HG03354 (cell line): ENCODE data around the gene MLLT6.

ENCODE experiments used
- ATAC-seq: cut with Tn5 transposase; IDR thresholded peaks from one replicate; pipeline ENCODE4 v1.9.1; 2021; ENCODE audit warnings: mild to moderate bottlenecking; ENCODE audit not compliant: unreplicated experiment, poor library complexity, severe bottlenecking

Gene MLLT6

DNA sequence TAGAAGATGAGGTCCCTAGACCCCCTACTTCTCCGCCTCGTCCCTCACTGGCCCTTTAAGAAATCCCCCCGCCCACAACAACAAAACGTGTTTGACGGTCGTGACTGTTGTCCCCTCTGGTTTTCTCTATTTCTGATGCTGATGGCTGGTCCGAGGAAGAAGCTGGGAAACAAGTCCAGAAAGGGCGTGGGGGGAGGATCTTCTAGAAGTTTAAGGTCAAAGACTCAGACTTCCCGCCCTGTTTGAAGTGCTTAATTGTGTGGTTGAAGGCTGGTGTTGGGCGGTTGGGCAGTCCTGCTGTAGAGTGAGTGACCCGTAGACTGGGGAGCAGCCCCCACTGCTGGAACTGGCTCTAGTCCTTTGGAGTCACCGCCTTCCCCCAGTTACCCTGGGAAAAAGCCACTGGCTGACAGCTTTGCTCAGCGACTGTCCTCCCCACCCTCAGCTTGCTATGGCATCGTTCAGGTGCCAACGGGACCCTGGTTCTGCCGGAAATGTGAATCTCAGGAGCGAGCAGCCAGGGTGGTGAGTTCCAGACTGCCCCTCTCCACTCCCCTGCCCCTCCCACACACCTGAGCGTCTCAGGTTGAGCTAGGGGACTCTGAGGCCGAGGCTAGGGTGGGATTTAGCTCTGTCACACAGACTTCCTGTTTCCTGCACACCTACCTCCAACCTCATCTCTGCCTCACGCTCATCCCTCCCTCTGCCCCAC is 1.6 kb downstream of the MLLT6 start:
- ATAC-seq: no peak

DNA sequence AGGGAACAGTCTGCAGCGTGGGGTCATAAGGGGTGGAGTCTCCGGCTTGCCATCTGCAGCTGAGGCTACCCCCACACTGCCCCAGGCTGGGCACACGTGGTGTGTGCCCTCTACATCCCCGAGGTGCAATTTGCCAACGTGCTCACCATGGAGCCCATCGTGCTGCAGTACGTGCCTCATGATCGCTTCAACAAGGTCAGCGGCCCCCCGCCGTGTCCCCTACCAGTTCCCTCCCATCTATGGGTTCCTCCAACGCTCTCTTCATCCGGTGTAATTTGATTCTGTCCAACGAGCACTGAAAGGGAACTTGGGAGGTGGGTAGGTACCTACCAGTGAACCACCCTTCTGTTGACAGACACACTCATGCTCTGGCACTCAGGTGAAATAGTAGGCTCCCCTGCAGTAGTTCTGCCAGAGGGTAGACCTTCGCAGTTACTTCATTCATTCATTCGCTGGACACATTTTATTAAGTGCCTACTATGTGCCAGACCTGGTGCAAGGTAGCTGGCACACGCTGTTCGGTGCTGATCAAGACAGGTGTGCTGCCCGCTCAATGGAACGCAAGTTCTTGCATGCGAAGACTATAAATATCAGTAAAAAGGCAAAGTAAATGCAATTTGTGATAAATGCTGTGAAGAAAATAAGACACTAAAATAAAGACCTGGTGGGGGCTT is 2.7 kb downstream of the MLLT6 start:
- no peak for ATAC-seq

DNA sequence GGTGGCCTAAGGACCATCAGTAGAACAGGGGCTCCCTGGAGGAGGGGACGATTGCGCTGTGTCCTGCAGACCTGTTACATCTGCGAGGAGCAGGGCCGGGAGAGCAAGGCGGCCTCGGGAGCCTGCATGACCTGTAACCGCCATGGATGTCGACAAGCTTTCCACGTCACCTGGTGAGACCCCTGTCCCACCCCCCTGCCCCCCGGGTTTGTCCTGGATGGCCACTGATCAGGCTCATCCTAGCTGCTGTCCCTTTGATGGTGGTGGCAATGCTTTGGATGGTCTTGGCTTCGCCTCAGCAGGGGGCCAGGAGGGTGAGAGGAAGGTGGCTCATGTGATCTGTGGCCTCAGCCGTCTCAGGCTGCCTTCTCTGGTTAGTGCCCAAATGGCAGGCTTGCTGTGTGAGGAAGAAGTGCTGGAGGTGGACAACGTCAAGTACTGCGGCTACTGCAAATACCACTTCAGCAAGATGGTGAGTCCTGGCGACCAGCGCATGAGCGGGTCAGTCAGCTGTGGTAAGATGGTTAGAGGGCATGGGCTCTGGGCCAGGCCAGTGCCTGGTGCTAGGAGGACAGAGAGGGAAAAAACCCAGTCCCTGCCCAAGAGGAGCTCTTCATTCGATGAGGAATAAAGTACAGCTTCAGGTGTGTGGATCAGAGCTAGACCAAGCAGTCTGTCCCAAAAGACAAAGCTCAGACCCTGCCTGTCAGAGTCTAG is 4.2 kb downstream of the MLLT6 start:
- no peak for ATAC-seq

DNA sequence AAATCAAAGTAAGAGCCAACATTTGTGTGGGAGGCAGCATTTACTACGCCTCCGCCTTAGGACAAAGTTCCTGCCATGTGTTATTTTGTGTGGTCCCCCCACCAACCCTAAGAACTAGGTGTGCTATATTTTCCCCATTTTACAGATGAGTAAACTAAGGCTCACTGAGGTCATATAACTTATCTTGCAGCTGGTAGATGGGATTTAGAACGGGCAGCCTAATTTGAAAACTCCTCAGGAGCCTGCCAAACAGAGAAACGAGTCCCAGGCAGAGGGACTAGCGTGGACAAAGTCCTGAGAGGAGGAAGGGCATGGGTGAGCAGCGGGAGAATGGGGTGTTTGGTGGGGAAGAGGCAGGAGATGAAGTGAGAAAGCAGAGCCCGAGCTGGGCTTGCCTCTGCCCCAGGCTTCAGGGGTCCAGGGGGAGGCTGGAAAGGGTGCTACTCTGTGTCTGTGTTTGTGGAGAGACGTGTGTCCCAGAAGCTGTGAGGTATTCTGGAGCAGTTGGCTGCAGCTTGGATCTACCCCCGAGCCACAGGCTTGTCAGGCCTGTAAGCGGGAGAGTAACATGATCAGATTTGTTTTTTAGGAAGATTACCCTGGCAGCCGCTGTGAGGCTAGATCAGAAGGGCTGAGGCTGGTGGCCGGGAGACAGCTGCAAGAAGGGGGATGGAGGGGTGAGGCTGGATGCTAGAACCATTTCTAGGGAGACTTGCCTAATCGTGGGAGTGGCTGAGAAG is 5.0 kb downstream of the MLLT6 start:
- no peak for ATAC-seq

DNA sequence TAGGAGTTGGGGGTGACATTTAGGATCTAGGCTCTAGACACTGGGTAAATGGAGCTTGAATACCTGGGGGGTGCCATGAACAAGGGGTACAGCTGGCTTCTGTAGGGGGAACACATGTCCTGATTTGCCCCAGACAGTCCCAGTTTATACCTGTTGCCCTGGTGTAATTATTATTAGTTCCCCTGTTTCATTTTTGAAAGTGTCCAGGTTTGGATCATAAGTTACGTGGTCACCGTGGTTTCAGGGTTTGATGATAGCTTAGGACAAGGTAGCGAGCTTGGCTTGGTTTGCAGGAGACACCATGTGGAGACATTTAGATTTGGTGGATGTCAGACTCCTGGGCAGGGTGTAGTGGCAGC is 5.5 kb downstream of the MLLT6 start:
- ATAC-seq: no peak

DNA sequence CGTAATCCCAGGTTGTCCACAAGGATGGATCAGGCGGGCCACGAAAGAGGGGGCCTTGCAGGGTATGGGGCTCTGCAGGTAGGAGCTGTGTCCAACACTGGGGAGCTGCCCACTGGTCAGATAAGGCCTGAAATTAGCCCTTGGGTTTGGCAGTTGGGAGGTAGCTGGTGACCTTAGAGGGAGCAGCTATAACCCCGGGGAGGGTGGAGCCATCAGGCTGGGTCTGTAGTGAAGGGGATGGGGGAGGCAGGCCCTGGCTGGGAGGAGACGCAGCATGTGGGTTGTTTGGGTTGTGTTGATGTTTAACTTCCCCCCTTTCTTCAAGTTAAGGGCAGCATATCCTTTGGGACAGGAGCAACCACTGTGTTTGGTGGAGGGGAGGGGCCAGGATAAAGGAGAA is 5.9 kb downstream of the MLLT6 start:
- ATAC-seq: no peak

DNA sequence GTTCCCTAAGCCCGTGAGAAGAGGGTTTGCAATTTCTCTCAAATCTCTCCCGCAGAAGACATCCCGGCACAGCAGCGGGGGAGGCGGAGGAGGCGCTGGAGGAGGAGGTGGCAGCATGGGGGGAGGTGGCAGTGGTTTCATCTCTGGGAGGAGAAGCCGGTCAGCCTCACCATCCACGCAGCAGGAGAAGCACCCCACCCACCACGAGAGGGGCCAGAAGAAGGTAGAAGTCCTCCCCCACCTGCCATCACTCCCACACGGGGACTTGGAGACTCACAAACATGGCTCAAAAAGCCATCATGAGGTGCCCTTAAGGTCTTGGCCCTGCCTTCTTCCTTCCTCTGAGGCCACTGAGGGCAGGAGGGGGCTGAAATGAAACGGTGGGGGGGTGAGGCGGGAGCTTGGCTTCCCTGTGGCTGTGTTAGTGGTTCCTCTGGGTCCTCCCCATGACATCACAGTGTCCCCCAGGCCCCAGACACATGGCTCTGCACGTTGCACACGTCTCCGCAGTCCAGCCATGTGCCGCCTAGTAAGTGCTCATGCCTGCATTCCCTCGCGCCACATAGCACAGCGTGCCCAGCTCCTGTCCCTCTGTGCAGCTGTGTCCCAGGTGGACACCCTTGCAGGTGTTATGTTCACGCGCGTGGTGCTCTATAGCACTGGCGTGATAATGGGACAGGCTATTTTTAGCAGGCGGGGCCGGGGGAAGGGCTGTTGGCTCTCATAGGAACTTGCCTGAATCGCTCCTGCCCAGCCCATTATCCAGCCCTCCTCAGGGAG is 6.9 kb downstream of the MLLT6 start:
- no peak for ATAC-seq

DNA sequence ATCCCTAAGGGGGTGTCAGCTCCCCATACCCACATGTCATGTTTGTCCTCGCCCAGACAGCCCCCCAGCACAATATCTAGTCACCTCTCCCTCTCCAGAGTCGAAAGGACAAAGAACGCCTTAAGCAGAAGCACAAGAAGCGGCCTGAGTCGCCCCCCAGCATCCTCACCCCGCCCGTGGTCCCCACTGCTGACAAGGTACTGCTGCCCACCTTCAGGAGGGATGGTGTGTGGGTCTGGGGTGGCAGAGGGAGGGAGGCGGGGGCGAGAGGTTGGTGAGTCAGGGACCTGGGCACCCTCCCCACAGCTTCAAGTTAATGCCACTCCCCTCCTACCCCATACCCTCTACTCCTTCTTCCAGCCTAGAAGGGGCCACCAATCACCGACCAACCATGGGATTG is 7.5 kb downstream of the MLLT6 start:
- no peak for ATAC-seq

DNA sequence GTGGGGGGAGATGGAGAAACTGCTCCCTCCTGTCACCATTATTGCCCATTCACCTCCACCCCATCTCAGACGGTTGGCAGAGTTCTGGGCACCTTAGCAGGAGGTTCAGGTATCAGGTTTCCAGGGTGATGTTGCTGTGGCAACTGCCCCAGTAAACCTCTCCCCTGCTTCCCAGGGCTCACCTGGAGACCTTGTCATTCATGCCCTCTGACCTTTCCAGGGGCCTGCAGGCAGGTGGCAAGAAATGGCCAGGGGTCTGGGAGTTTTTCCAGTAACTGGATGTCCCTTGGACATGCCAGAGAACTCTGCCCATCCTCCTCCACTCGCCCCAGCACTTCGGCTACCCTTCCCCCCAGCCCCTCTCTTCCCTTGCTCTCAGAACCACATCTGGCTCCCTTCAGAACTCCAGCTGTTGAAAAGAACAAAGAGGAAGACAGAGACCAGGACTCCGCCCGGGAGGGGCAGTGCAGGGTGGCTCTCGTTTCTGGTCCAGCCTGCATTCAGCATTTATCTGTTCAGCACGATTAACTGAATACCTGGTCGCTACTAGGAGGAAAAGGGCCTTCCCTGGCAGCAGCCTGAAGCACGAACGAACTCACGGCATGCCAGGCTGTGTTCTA is 8.5 kb downstream of the MLLT6 start:
- no peak for ATAC-seq

DNA sequence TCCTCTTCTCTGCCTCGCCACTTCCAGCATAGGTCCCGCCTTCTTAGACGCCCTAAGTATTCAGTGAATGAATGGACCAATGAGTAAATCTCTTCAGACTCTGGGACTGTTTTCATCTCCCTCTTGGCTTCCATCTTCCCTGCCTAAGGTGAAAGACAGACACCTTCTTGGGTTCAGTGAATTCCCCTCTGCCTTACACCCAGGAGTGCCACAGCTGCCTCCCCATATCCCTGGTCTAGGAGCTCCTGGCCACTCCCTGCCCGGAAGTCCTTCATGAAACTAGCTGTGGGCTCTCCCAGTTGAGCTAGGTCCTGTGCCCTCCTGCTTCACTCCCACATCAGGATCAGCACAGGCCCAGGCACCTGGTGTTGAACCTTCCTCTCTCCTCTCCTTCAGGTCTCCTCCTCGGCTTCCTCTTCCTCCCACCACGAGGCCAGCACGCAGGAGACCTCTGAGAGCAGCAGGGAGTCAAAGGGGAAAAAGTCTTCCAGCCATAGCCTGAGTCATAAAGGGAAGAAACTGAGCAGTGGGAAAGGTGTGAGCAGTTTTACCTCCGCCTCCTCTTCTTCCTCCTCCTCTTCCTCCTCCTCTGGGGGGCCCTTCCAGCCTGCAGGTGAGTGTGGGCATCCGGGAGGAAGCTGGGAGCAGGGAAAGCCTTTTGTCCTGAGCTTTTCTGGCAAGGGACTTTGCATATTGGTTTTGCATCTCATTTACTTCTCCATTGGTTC is 10.3 kb downstream of the MLLT6 start:
- ATAC-seq: no peak

DNA sequence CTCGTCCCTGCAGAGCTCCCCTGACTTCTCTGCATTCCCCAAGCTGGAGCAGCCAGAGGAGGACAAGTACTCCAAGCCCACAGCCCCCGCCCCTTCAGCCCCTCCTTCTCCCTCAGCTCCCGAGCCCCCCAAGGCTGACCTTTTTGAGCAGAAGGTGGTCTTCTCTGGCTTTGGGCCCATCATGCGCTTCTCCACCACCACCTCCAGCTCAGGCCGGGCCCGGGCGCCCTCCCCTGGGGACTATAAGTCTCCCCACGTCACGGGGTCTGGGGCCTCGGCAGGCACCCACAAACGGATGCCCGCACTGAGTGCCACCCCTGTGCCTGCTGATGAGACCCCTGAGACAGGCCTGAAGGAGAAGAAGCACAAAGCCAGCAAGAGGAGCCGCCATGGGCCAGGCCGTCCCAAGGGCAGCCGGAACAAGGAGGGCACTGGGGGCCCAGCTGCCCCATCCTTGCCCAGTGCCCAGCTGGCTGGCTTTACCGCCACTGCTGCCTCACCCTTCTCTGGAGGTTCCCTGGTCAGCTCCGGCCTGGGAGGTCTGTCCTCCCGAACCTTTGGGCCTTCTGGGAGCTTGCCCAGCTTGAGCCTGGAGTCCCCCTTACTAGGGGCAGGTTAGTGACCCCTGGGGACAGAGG is 11.4 kb downstream of the MLLT6 start:
- ATAC-seq: no peak

DNA sequence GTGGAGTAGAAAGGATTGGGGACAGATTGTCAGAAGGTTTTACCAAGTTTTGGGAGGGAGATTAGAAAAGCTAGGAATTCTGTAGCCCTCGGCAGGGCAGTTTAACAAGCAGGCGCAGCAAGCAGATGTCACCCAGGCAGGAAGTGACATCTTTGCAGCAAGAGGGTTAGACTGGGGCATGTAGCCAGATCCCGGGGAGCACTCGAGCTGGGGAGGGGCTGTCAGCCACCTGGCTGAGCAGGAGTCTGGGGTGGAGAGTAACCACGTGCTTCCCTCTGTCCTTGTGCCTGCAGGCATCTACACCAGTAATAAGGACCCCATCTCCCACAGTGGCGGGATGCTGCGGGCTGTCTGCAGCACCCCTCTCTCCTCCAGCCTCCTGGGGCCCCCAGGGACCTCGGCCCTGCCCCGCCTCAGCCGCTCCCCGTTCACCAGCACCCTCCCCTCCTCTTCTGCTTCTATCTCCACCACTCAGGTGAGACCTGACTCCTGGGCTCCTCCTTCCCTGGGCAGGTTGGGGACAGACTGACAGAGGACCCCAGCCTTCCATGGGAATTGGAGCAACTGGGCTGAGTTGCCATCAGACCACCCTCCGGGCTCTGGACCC is 12.2 kb downstream of the MLLT6 start:
- ATAC-seq: no peak

DNA sequence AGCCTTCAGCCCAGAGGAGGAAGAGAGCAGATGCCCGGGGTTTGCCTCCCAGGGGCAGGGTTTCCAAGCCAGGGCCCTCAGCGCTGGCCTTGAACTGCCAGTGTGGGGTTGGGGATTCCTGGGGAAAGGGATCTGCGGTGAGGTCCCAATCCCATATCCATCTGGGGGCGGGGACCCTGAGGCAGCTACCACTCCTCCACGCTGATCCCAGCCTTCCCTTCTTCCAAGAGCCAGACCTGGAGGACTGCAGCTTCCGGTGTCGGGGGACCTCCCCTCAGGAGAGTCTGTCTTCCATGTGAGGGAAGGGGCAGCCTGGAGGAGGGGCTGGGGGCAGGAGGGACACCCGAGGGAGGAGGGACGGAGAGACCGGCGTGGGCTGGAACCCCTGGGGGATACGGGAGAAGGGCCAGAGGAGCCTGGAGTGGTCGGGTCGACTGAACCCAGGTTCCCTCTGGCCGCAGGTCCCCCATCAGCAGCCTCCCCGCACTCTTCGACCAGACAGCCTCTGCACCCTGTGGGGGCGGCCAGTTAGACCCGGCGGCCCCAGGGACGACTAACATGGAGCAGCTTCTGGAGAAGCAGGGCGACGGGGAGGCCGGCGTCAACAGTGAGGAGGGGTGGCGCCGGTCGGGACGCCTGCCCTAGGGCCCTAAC is 14.3 kb downstream of the MLLT6 start:
- ATAC-seq: no peak

DNA sequence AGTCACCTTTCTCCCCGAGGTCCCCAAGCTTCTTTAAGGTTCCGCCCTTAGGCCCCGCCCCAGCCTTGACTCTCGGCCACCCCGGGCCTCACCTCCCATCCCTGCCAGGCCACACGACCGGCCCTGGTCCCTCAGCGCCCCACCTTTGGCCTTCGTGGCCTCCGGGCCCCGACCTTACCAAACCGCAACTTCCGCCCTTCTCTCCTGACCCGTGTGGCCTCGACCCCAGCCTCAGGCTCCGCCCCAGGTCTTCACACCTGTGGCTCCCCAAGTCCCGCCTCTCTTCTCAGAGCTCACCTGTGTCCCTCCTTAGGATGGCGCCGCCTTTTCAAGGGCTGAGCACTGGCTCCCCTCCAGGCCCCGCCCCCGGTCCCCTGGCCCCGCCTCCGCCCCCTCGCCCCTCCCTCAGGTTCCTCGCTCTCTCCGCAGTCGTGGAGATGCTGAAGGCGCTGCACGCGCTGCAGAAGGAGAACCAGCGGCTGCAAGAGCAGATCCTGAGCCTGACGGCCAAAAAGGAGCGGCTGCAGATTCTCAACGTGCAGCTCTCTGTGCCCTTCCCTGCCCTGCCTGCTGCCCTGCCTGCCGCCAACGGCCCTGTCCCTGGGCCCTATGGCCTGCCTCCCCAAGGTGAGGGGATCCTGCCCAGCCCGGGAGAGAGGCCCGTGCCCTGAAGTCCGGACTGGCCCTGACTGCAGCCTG is 15.0 kb downstream of the MLLT6 start:
- ATAC-seq: no peak

DNA sequence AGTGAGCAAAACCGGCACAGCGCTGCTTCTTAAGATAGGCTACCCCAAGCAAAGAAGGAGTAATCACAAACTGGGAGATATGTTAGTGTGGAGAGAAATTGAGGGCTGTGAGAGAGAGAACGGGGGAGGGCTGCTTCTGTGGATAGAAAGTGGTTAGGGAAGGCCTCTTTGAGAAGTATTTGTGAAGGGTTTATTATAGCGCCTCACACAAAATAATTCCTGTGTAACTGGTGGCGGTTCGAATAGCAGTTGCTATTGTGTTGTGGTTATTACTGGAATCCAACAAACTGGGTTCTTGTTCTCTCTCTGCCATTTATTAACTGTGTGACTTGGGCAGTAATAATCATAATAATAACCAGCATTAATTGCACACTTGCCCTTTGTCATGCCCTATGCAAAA is 15.9 kb downstream of the MLLT6 start:
- no peak for ATAC-seq

DNA sequence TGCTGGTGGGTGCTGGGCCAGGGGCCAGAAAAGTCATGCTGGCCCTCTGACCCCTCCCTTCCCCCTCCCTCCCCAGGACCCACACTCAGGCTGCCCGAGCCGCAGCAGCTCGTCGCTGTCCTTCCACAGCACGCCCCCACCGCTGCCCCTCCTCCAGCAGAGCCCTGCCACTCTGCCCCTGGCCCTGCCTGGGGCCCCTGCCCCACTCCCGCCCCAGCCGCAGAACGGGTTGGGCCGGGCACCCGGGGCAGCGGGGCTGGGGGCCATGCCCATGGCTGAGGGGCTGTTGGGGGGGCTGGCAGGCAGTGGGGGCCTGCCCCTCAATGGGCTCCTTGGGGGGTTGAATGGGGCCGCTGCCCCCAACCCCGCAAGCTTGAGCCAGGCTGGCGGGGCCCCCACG is 16.7 kb downstream of the MLLT6 start:
- no peak for ATAC-seq
